ENCODE results near the gene TRIM40. TPM values are rescaled to one million over a fixed set of nuclear protein-coding genes. Genes with fewer than 3 reads are reported as not detected.
A peak's percentile ranks its signal among the peaks of the same experiment; 100 is the strongest.
"Not testable (repeated sequence)": the region's sequence is repeated elsewhere in the genome, so short reads cannot be mapped to it uniquely, and the experiment has no call there.

TRIM40 gene
- total RNA-seq, 1 donor from 2014 or later, result not detected

- TF ChIP-seq POLR2A (IDR thresholded peaks at IDR 0.05), result no peak
- no peaks in the 10 kb centered on the region for H3K4me1 ChIP-seq
- H3K4me3 ChIP-seq, result no peak overlapping the region
- no peaks in the 10 kb centered on the region for H3K36me3 ChIP-seq
- intact Hi-C loops (cut with DNase I), result no loop called here
- no peaks in the 10 kb centered on the region for H3K27me3 ChIP-seq
- no peak overlapping the region for H3K27ac ChIP-seq
- no peak for DNase-seq (ENCODE audit: extremely low spot score in 2 of 2)
- no peaks in the 10 kb centered on the region for H3K9me3 ChIP-seq
Observed at GRCh38 chr6:30113841-30114240, 22.1 kb upstream of the TRIM40 start.

GRCh38 chr6:30116724-30117123 is 19.2 kb upstream of the TRIM40 start:
- DNase-seq (ENCODE audit: extremely low spot score in 2 of 2), result no peak
- H3K27ac ChIP-seq, result no peak overlapping the region
- H3K4me1 ChIP-seq, result no peaks in the 10 kb centered on the region
- TF ChIP-seq POLR2AphosphoS5 (IDR thresholded peaks at IDR 0.05; ENCODE audit: insufficient read depth in 1 of 2, low read depth in 1 of 2), result no peak
- TF ChIP-seq CTCF (IDR thresholded peaks at IDR 0.05), result no peak
- TF ChIP-seq POLR2A (IDR thresholded peaks at IDR 0.05), result no peak
- no peaks in the 10 kb centered on the region for H3K27me3 ChIP-seq
- H3K36me3 ChIP-seq, result no peaks in the 10 kb centered on the region
- H3K4me3 ChIP-seq, result no peak overlapping the region
- intact Hi-C loops (cut with DNase I), result no loop called here
- no peaks in the 10 kb centered on the region for H3K9me3 ChIP-seq

GRCh38 chr6:30118691-30119090 is 17.2 kb upstream of the TRIM40 start:
- DNase-seq (ENCODE audit: extremely low spot score in 2 of 2); H3K27ac ChIP-seq; H3K36me3 ChIP-seq; H3K4me3 ChIP-seq; H3K4me1 ChIP-seq; H3K27me3 ChIP-seq; H3K9me3 ChIP-seq; intact Hi-C loops (cut with DNase I): not testable (repeated sequence)

GRCh38 chr6:30121446-30122366 is 14.2 kb upstream of the TRIM40 start:
- intact Hi-C loops (cut with DNase I), result no loop called here
- Histone ChIP-seq H3K4me3 (no peak overlapping the region), H3K36me3 (no peaks in the 10 kb centered on the region), H3K9me3 (no peaks in the 10 kb centered on the region), H3K27ac (no peak overlapping the region), H3K27me3 (no peaks in the 10 kb centered on the region), H3K4me1 (no peaks in the 10 kb centered on the region)
- DNase-seq (ENCODE audit: extremely low spot score in 2 of 2), result peak in 1 of 2 donors; percentile 49
- TF ChIP-seq POLR2A (IDR thresholded peaks at IDR 0.05) (no peak), POLR2AphosphoS5 (IDR thresholded peaks at IDR 0.05; ENCODE audit: insufficient read depth in 1 of 2, low read depth in 1 of 2) (no peak), CTCF (IDR thresholded peaks at IDR 0.05) (no peak)

GRCh38 chr6:30122515-30122914 is 13.4 kb upstream of the TRIM40 start:
- Histone ChIP-seq H3K4me3 (no peak overlapping the region), H3K4me1 (peaks cover 6% of the 10 kb centered on the region), H3K9me3 (no peaks in the 10 kb centered on the region), H3K27me3 (no peaks in the 10 kb centered on the region), H3K36me3 (no peaks in the 10 kb centered on the region), H3K27ac (no peak overlapping the region)
- DNase-seq (ENCODE audit: extremely low spot score in 2 of 2), result no peak
- intact Hi-C loops (cut with DNase I), result no loop called here
- no peak for TF ChIP-seq CTCF (IDR thresholded peaks at IDR 0.05)
- TF ChIP-seq POLR2A (IDR thresholded peaks at IDR 0.05), result no peak
- TF ChIP-seq POLR2AphosphoS5 (IDR thresholded peaks at IDR 0.05; ENCODE audit: insufficient read depth in 1 of 2, low read depth in 1 of 2), result peak in 1 of 2 donors; percentile 48

All from vagina (tissue), 2 donors.